HepG2 (cell line): Measurements from ENCODE around the gene ACSS2. TPM values are rescaled to one million over a fixed set of nuclear protein-coding genes. Genes with fewer than 3 reads are reported as not detected.

Source experiments
- CBX5 ChIP-seq: sonication (generic); formaldehyde crosslinking; IDR thresholded peaks from 2 replicates; pipeline ENCODE4 v1.4.0; 2020; ENCODE audit warnings: missing genetic modification reagents, borderline replicate concordance
- SRSF9 ChIP-seq: fragments of 200-400 bp; formaldehyde crosslinking; IDR thresholded peaks from 2 replicates; pipeline ENCODE4 v1.6.1; 2018; ENCODE audit warnings: borderline replicate concordance, mild to moderate bottlenecking, low read depth, low read length; ENCODE audit not compliant: insufficient read depth, poor library complexity, severe bottlenecking
- TCF7 ChIP-seq: sonication (generic); IDR thresholded peaks from 2 replicates; pipeline ENCODE4 v1.6.1; 2016; ENCODE audit warnings: antibody characterized with exemption, low read depth
- U2AF1 ChIP-seq: fragments of 200-400 bp; formaldehyde crosslinking; optimal IDR thresholded peaks from 2 replicates; pipeline ENCODE3; 2017; ENCODE audit warnings: mild to moderate bottlenecking, low read depth, low read length
- ZBTB1 ChIP-seq: sonication (generic); formaldehyde crosslinking; IDR thresholded peaks from 2 replicates; pipeline ENCODE4 v1.4.0; 2020; ENCODE audit warnings: missing genetic modification reagents, borderline replicate concordance
- ZBTB20 ChIP-seq: sonication (generic); formaldehyde crosslinking; IDR thresholded peaks from 2 replicates; pipeline ENCODE4 v1.8.1; 2023; ENCODE audit warnings: missing genetic modification reagents, low read depth, mild to moderate bottlenecking, borderline replicate concordance
- ZMAT3 ChIP-seq: sonication (generic); formaldehyde crosslinking; conservative IDR thresholded peaks from 2 replicates; pipeline ENCODE4 v1.7.0; 2021; ENCODE audit warnings: missing genetic modification reagents
- ZNF550 ChIP-seq: sonication (generic); formaldehyde crosslinking; IDR thresholded peaks from 2 replicates; pipeline ENCODE4 v1.4.0; 2020; ENCODE audit warnings: mild to moderate bottlenecking, missing genetic modification reagents, borderline replicate concordance
- ZNF557 ChIP-seq: sonication (generic); formaldehyde crosslinking; IDR thresholded peaks from 2 replicates; pipeline ENCODE4 v1.4.0; 2020; ENCODE audit warnings: missing genetic modification reagents
- polyA plus RNA-seq, 8 experiments: library from polyadenylated mRNA; depleted of rRNA in 3 of 8; stranded (reverse) in 7 of 8; unstranded in 1 of 8; fragments of >200 nt; fragmentation: Illumina TruSeq in 4 of 8; extraction: Trizol in 4 of 8; gene quantifications; 2 replicates each; pipeline versions ENCODE4 v1.2.1 to v1.2.3, GENCODE V29; 2011 to 2016; ENCODE audit warnings: low read depth in 4 of 8, missing spikeins in 1 of 8, mixed read lengths in 1 of 8; ENCODE audit not compliant: insufficient read depth in 1 of 8
- total RNA-seq, 5 experiments: library from RNA; depleted of rRNA; stranded (reverse); fragments of >200 nt; fragmentation: Illumina TruSeq; extraction: Trizol; gene quantifications; 2 replicates each; pipeline ENCODE4 v1.2.3, GENCODE V29; 2016; ENCODE audit warnings: low read depth in 1 of 5
- TF ChIP-seq, protein P1 (sequence below): sonication (generic); formaldehyde crosslinking; IDR thresholded peaks from 2 replicates; pipeline ENCODE4; 2020; ENCODE audit warnings: missing genetic modification reagents, mild to moderate bottlenecking, borderline replicate concordance
- TF ChIP-seq, protein P2 (sequence below): sonication (generic); formaldehyde crosslinking; IDR thresholded peaks from 2 replicates; pipeline ENCODE4 v1.5.0; 2020; ENCODE audit warnings: missing genetic modification reagents, mild to moderate bottlenecking, borderline replicate concordance
- TF ChIP-seq, protein P3 (sequence below): sonication (generic); formaldehyde crosslinking; IDR thresholded peaks from 2 replicates; pipeline ENCODE4 v1.4.0; 2020; ENCODE audit warnings: missing genetic modification reagents, mild to moderate bottlenecking, borderline replicate concordance
- TF ChIP-seq, protein P4 (sequence below): sonication (generic); formaldehyde crosslinking; IDR thresholded peaks from 2 replicates; pipeline ENCODE4 v1.5.0; 2020; ENCODE audit warnings: mild to moderate bottlenecking, missing genetic modification reagents
- TF ChIP-seq, protein P5 (sequence below): sonication (generic); formaldehyde crosslinking; conservative IDR thresholded peaks from 2 replicates; pipeline ENCODE4 v1.4.0; 2020; ENCODE audit warnings: missing genetic modification reagents

ACSS2 gene
- total and polyA plus RNA-seq, 2 of the 13 experiments (the other 11 are each of a cell fraction or from before 2014, with no cell fraction given), result 72.8 to 89.7 TPM

DNA sequence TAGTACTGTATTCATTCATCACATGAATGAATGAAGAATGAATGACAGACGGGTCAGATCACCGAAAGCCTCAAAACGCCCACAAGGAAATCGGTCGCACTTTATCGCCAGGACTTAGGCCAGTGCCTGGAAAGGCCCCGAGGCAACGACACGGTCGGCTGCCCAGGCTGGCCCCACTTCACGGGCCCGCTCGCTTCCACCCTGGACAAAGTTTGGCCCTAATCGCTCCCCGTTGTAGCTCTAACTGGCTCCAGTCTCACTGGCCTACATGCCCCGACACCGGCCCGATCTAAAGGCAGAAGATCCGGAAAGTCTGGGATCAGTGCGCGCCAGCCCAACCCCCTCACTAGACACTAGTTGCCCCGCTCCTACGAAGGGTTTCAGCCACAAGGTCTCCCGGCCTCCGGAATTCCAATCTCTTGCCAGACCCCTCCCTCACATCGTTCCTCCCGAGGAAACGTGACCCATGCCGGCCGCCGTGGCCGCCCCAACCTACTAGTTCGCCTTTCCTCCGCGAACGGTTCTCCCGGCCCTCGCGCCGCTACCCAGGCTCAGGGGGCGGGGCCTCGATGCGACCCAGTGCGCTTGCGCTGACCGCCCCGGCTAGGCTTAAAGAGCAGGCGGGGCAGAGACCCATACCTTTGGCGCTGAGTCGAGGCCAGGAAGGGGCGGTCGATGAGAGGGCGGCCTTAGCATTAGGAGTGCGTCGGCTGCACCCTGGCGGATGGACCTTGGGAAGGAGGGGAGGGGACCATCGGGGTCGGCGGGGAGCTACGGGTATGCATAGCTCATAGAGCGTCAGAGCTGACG is 79.0 kb downstream of the ACSS2 start, which contains the start of the genes GSS and MYH7B (continued):
- TF ChIP-seq TCF7, result peak; percentile 44; the same call in 1 of the 2 replicates
- TF ChIP-seq, protein P1, sequence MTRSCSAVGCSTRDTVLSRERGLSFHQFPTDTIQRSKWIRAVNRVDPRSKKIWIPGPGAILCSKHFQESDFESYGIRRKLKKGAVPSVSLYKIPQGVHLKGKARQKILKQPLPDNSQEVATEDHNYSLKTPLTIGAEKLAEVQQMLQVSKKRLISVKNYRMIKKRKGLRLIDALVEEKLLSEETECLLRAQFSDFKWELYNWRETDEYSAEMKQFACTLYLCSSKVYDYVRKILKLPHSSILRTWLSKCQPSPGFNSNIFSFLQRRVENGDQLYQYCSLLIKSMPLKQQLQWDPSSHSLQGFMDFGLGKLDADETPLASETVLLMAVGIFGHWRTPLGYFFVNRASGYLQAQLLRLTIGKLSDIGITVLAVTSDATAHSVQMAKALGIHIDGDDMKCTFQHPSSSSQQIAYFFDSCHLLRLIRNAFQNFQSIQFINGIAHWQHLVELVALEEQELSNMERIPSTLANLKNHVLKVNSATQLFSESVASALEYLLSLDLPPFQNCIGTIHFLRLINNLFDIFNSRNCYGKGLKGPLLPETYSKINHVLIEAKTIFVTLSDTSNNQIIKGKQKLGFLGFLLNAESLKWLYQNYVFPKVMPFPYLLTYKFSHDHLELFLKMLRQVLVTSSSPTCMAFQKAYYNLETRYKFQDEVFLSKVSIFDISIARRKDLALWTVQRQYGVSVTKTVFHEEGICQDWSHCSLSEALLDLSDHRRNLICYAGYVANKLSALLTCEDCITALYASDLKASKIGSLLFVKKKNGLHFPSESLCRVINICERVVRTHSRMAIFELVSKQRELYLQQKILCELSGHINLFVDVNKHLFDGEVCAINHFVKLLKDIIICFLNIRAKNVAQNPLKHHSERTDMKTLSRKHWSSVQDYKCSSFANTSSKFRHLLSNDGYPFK (CRISPR knock-in tag), result peak; percentile 99; the same call in 1 of the 2 replicates
- TF ChIP-seq ZBTB1 (CRISPR knock-in tag), result 0 out of 2 replicates have a peak, but pooled peaks have one; percentile 27
- TF ChIP-seq, protein P2, sequence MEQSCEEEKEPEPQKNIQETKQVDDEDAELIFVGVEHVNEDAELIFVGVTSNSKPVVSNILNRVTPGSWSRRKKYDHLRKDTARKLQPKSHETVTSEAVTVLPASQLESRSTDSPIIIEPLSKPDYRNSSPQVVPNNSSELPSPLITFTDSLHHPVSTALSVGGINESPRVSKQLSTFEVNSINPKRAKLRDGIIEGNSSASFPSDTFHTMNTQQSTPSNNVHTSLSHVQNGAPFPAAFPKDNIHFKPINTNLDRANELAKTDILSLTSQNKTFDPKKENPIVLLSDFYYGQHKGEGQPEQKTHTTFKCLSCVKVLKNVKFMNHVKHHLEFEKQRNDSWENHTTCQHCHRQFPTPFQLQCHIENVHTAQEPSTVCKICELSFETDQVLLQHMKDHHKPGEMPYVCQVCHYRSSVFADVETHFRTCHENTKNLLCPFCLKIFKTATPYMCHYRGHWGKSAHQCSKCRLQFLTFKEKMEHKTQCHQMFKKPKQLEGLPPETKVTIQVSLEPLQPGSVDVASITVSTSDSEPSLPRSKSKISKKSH, result peak; percentile 99
- peak; percentile 86; the same call in 1 of the 2 replicates for TF ChIP-seq ZBTB20 (CRISPR knock-in tag)
- TF ChIP-seq, protein P3, sequence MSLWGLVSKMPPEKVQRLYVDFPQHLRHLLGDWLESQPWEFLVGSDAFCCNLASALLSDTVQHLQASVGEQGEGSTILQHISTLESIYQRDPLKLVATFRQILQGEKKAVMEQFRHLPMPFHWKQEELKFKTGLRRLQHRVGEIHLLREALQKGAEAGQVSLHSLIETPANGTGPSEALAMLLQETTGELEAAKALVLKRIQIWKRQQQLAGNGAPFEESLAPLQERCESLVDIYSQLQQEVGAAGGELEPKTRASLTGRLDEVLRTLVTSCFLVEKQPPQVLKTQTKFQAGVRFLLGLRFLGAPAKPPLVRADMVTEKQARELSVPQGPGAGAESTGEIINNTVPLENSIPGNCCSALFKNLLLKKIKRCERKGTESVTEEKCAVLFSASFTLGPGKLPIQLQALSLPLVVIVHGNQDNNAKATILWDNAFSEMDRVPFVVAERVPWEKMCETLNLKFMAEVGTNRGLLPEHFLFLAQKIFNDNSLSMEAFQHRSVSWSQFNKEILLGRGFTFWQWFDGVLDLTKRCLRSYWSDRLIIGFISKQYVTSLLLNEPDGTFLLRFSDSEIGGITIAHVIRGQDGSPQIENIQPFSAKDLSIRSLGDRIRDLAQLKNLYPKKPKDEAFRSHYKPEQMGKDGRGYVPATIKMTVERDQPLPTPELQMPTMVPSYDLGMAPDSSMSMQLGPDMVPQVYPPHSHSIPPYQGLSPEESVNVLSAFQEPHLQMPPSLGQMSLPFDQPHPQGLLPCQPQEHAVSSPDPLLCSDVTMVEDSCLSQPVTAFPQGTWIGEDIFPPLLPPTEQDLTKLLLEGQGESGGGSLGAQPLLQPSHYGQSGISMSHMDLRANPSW (CRISPR knock-in tag), result peak; percentile 99
- TF ChIP-seq SRSF9, result no peak
- TF ChIP-seq ZNF550, result no peak; the same call in 1 of the 2 replicates
- TF ChIP-seq U2AF1, result peak; percentile 64
- peak; percentile 93; the same call in 1 of the 2 replicates for TF ChIP-seq CBX5 (CRISPR knock-in tag)
- TF ChIP-seq ZNF557, result peak; percentile 89; the same call in 1 of the 2 replicates
- TF ChIP-seq, protein P4, sequence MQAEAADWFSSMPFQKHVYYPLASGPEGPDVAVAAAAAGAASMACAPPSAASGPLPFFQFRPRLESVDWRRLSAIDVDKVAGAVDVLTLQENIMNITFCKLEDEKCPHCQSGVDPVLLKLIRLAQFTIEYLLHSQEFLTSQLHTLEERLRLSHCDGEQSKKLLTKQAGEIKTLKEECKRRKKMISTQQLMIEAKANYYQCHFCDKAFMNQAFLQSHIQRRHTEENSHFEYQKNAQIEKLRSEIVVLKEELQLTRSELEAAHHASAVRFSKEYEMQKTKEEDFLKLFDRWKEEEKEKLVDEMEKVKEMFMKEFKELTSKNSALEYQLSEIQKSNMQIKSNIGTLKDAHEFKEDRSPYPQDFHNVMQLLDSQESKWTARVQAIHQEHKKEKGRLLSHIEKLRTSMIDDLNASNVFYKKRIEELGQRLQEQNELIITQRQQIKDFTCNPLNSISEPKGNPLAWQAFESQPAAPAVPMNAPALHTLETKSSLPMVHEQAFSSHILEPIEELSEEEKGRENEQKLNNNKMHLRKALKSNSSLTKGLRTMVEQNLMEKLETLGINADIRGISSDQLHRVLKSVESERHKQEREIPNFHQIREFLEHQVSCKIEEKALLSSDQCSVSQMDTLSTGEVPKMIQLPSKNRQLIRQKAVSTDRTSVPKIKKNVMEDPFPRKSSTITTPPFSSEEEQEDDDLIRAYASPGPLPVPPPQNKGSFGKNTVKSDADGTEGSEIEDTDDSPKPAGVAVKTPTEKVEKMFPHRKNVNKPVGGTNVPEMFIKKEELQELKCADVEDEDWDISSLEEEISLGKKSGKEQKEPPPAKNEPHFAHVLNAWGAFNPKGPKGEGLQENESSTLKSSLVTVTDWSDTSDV (CRISPR knock-in tag), result peak; percentile 94
- peak; percentile 96 for TF ChIP-seq ZMAT3
- TF ChIP-seq, protein P5, sequence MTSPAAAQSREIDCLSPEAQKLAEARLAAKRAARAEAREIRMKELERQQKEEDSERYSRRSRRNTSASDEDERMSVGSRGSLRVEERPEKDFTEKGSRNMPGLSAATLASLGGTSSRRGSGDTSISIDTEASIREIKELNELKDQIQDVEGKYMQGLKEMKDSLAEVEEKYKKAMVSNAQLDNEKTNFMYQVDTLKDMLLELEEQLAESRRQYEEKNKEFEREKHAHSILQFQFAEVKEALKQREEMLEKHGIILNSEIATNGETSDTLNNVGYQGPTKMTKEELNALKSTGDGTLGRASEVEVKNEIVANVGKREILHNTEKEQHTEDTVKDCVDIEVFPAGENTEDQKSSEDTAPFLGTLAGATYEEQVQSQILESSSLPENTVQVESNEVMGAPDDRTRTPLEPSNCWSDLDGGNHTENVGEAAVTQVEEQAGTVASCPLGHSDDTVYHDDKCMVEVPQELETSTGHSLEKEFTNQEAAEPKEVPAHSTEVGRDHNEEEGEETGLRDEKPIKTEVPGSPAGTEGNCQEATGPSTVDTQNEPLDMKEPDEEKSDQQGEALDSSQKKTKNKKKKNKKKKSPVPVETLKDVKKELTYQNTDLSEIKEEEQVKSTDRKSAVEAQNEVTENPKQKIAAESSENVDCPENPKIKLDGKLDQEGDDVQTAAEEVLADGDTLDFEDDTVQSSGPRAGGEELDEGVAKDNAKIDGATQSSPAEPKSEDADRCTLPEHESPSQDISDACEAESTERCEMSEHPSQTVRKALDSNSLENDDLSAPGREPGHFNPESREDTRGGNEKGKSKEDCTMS (CRISPR knock-in tag), result no peak
